M059J (cell line): ENCODE results near the gene ABCC8. TPM values are rescaled to one million over a fixed set of nuclear protein-coding genes. Genes with fewer than 3 reads are reported as not detected.

Experiments used
- DNase-seq: peaks from one replicate; pipeline ENCODE4 v3.0.0-alpha.2; 2012; ENCODE audit warnings: low read depth
- total RNA-seq: library from RNA; depleted of rRNA; stranded (reverse); fragments of >200 nt; shearing (Covaris generic); gene quantifications from 2 replicates; pipeline ENCODE4 v1.2.3, GENCODE V29; 2014

Gene ABCC8
- total RNA-seq, 1 experiment from 2014 or later = not detected

GRCh38 chr11:17387811-17388210 is 88.8 kb downstream of the ABCC8 start:
- DNase-seq = no peak

GRCh38 chr11:17387254-17387653 is 89.4 kb downstream of the ABCC8 start:
- DNase-seq = no peak

- DNase-seq = peak; percentile 43
These were observed 90.1 kb downstream of the ABCC8 start for GRCh38 chr11:17386331-17387084.

- no peak for DNase-seq
These were observed 90.7 kb downstream of the ABCC8 start for GRCh38 chr11:17385926-17386325.

GRCh38 chr11:17385492-17385891 is 91.2 kb downstream of the ABCC8 start:
- no peak for DNase-seq

GRCh38 chr11:17384002-17384511 is 92.6 kb downstream of the ABCC8 start:
- peak; percentile 81 for DNase-seq

- DNase-seq = no peak
These were observed 93.2 kb downstream of the ABCC8 start for GRCh38 chr11:17383461-17383860.

GRCh38 chr11:17382046-17382728 is 94.5 kb downstream of the ABCC8 start:
- no peak for DNase-seq

- peak; percentile 41 for DNase-seq
These were observed 95.5 kb downstream of the ABCC8 start for GRCh38 chr11:17381156-17381555.

- DNase-seq = no peak
These were observed 97.1 kb downstream of the ABCC8 start for GRCh38 chr11:17379383-17380180.

GRCh38 chr11:17378655-17379054 is 98.0 kb downstream of the ABCC8 start:
- DNase-seq = no peak

GRCh38 chr11:17376493-17376892 is 100.2 kb downstream of the ABCC8 start:
- no peak for DNase-seq

GRCh38 chr11:17375547-17375946 is 101.1 kb downstream of the ABCC8 start:
- DNase-seq = no peak

GRCh38 chr11:17371614-17372013 is 105.0 kb downstream of the ABCC8 start:
- peak; percentile 19 for DNase-seq

- DNase-seq = no peak
These were observed 106.9 kb downstream of the ABCC8 start for GRCh38 chr11:17369684-17370243.

- no peak for DNase-seq
These were observed 107.6 kb downstream of the ABCC8 start for GRCh38 chr11:17369094-17369493.

GRCh38 chr11:17368551-17368950 is 108.1 kb downstream of the ABCC8 start:
- DNase-seq = no peak

GRCh38 chr11:17366495-17366894 is 110.2 kb downstream of the ABCC8 start:
- no peak for DNase-seq

GRCh38 chr11:17354601-17354991 is 122.0 kb downstream of the ABCC8 start:
- DNase-seq = peak; percentile 72

- no peak for DNase-seq
These were observed 122.6 kb downstream of the ABCC8 start for GRCh38 chr11:17353821-17354600.
